Activated CD8-positive, alpha-beta T cell treated with anti-CD3 and anti-CD28 coated beads, Interleukin-2, amount 10 ng/mL, durations not matched to agents 7 days and 5 days (primary cell): ENCODE results near the gene TJP3. TPM values are rescaled to one million over a fixed set of nuclear protein-coding genes. Genes with fewer than 3 reads are reported as not detected.

Source experiments
- ATAC-seq: fragments of 150-1000 bp; cut with Tn5 transposase; one replicate; pipeline ENCODE4 v1.10.0; 2021; ENCODE audit warnings: moderate library complexity
- CTCF ChIA-PET: fragments of 350-600 bp; sonication (Branson Sonifier 250); formaldehyde crosslinking; loops from one replicate; lab custom pipeline; 2021; ENCODE audit warnings: antibody characterized with exemption; lab: Charles Lee
- POLR2A ChIA-PET: fragments of 350-600 bp; sonication (Branson Sonifier 250); formaldehyde crosslinking; loops from one replicate; lab custom pipeline; 2021; ENCODE audit warnings: antibody characterized with exemption; lab: Charles Lee
- DNase-seq: peaks from one replicate; pipeline ENCODE4 v3.0.0-alpha.2; 2020
- H3K27ac Mint-ChIP-seq: one replicate; pipeline ENCODE4 v1.8.0; 2021; ENCODE audit warnings: mild to moderate bottlenecking, mixed read lengths
- H3K27me3 Mint-ChIP-seq: one replicate; pipeline ENCODE4 v1.8.0; 2021; ENCODE audit warnings: low read depth, mixed read lengths
- H3K36me3 Mint-ChIP-seq: one replicate; pipeline ENCODE4 v1.8.0; 2021; ENCODE audit warnings: low read depth, mixed read lengths
- H3K4me1 Mint-ChIP-seq: one replicate; pipeline ENCODE4 v1.8.0; 2021; ENCODE audit warnings: low read depth, mixed read lengths
- H3K4me3 Mint-ChIP-seq: one replicate; pipeline ENCODE4 v1.8.0; 2021; ENCODE audit warnings: mild to moderate bottlenecking, mixed read lengths
- H3K9me3 Mint-ChIP-seq: one replicate; pipeline ENCODE4 v1.8.0; 2022; ENCODE audit warnings: mixed read lengths; ENCODE audit not compliant: insufficient read depth
- total RNA-seq, 2 experiments: library from RNA; stranded (reverse); gene quantifications; one replicate each; pipeline ENCODE4 v1.2.3, GENCODE V29; 2021

TJP3 gene, protein sequence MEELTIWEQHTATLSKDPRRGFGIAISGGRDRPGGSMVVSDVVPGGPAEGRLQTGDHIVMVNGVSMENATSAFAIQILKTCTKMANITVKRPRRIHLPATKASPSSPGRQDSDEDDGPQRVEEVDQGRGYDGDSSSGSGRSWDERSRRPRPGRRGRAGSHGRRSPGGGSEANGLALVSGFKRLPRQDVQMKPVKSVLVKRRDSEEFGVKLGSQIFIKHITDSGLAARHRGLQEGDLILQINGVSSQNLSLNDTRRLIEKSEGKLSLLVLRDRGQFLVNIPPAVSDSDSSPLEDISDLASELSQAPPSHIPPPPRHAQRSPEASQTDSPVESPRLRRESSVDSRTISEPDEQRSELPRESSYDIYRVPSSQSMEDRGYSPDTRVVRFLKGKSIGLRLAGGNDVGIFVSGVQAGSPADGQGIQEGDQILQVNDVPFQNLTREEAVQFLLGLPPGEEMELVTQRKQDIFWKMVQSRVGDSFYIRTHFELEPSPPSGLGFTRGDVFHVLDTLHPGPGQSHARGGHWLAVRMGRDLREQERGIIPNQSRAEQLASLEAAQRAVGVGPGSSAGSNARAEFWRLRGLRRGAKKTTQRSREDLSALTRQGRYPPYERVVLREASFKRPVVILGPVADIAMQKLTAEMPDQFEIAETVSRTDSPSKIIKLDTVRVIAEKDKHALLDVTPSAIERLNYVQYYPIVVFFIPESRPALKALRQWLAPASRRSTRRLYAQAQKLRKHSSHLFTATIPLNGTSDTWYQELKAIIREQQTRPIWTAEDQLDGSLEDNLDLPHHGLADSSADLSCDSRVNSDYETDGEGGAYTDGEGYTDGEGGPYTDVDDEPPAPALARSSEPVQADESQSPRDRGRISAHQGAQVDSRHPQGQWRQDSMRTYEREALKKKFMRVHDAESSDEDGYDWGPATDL
- 1 to 10 TPM; 1.3 TPM for total RNA-seq

- ATAC-seq (no peak), DNase-seq (no peak)
- ChIA-PET CTCF (interaction anchor here (1.1 to 1.6 kb wide), 2 partner anchors 43 to 113 kb away, joined by 4 read pairs; no protein-coding TSS in a partner anchor), POLR2A (no interaction called here)
- Mint-ChIP-seq H3K4me1 (peaks cover 3% of the 10 kb centered on the region), H3K4me3 (no peak within 1 kb of the TSS), H3K27me3 (no peaks in the 10 kb centered on the region), H3K27ac (no peak within 1 kb of the TSS), H3K9me3 (no peaks in the 10 kb centered on the region), H3K36me3 (no peaks in the 10 kb centered on the region)
Measured at GRCh38 chr19:3708207-3708931, at the start of gene TJP3. TSS of gene TJP3 (plus strand) at chr19:3708384. CDS start at chr19:3728433, 20,049 bp downstream.

DNA sequence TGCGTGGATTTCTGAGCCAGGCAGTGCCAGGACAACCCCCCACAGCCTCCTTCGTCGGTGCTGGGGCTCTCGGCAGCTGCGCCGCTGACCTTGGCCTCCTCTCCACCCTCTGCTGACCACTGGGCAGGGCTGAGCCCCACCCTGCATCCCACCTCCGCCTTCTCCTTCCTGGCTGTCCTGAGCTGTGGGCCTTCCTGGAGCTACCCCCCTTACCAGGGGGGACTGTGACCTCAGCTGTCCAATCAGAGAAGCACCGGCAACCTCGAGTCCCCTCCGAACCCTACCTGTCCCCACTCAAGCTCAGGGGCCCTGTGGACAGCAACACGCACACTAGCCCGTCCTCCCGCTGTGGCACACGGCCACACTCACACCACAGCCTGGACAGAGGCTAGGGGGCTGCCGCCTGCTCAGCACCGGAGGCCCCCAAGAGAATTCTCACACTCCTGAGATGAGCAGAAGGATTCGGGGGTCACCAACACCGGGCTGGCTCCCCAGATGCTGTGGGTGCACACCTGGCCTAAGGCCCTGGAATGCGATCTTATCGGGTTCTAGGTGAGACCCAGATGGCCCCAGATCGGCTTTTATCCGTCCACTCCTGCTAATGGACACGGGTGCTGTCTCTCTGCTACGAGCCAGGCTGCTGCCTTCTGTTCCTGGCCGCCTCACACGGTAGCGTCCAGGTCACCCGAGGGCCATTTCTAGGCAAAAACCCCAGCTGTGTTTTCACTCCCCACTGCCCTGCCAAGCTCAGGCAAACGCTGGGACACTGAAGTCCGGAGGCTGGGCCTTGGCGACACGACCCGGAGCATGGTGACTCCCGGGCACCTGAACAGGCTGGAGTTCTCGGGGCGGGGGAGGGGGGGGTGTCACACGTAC lies 49.1 kb upstream of the TJP3 start:
- Mint-ChIP-seq H3K4me1 (peaks cover under 1% of the 10 kb centered on the region), H3K9me3 (no peaks in the 10 kb centered on the region), H3K27me3 (no peaks in the 10 kb centered on the region), H3K4me3 (no peak overlapping the region), H3K36me3 (peaks cover 14% of the 10 kb centered on the region), H3K27ac (no peak overlapping the region)
- POLR2A ChIA-PET = no interaction called here
- ATAC-seq (no peak), DNase-seq (no peak)
- CTCF ChIA-PET = no interaction called here

DNA sequence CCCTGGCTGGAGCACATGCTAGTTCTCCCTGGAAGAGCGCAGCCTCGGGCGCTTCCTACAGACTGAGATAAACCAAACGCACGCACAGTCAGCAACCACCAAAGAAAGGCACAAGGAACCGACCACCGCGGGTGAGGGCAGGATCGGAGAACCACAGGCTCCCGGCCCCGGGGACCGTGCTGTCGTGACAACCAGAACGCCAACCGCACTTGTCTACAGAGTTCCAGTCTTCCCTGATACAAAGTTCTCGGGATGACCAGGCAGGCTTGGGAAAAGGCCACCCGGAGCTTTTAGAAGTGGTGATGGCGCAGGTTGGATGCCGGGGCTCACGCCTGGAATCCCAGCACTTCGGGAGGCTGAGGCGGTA lies 48.5 kb upstream of the TJP3 start:
- H3K27ac Mint-ChIP-seq = no peak overlapping the region
- CTCF ChIA-PET = no interaction called here
- no peak for ATAC-seq

GRCh38 chr19:3660493-3661219 lies 47.5 kb upstream of the TJP3 start:
- ATAC-seq (no peak), DNase-seq (no peak)
- no peaks in the 10 kb centered on the region for H3K4me1 Mint-ChIP-seq
- peaks cover 14% of the 10 kb centered on the region for H3K36me3 Mint-ChIP-seq
- no peak overlapping the region for H3K27ac Mint-ChIP-seq
- ChIA-PET POLR2A (no interaction called here), CTCF (interaction anchor here (0.9 kb wide), 1 partner anchor 32 kb away, joined by 3 read pairs; no protein-coding TSS in a partner anchor)
- no peaks in the 10 kb centered on the region for H3K27me3 Mint-ChIP-seq
- H3K4me3 Mint-ChIP-seq = no peak overlapping the region
- H3K9me3 Mint-ChIP-seq = no peaks in the 10 kb centered on the region

More for the DNA sequence above, 48.5 kb upstream of the TJP3 start:
- H3K4me3 Mint-ChIP-seq = no peak overlapping the region
- peaks cover 14% of the 10 kb centered on the region for H3K36me3 Mint-ChIP-seq
- POLR2A ChIA-PET = no interaction called here
- no peaks in the 10 kb centered on the region for H3K9me3 Mint-ChIP-seq
- H3K4me1 Mint-ChIP-seq = no peaks in the 10 kb centered on the region
- no peaks in the 10 kb centered on the region for H3K27me3 Mint-ChIP-seq
- DNase-seq = no peak

DNA sequence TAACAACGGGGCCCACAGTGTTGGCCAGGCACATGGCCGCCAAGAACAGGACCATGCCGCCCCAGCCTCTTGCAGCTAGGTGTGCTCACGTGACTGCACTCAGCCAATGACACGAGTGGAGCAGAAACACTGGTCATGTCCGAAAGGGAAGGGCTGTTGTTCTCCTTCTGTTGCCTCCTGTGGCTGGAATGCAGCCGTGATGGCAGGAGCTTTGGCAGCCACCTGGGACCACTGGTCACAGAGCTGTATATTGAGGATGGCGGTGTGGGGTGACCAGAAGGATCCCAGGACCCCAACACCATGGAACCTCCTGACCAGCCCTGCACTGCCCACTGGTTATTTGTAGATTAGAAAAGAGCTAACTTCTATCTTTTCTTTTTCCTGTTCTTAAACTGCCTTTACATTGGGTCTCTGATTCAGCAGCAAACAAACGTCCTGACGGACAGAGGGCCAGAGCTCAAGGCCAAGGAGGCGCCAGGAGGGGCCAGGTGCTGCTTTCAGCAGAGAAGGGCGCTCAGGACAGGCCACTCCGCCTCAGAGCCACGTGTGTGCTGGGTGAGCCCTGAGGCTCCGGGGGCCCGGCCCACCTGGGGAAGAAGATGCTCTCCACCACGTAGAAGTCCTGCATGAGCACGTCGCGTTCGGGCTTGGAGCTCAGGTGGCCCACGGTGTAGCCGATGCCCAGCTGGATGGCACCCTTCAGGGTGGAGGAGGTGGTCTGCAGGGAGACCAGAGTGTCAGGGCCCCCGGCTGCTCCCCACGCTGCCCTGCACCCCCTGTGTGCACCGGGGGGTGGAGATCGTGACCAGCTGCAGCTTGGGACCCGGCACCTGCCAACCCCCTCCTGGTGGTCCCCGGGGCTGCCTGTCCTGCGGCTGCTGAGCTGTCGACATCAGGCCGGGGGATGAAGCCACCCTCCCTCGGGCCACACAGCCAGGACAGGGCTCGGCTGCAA lies 46.6 kb upstream of the TJP3 start:
- DNase-seq (no peak), ATAC-seq (no peak)
- Mint-ChIP-seq H3K27me3 (no peaks in the 10 kb centered on the region), H3K27ac (no peak overlapping the region), H3K36me3 (peaks cover 14% of the 10 kb centered on the region), H3K4me1 (no peaks in the 10 kb centered on the region), H3K4me3 (no peak overlapping the region), H3K9me3 (no peaks in the 10 kb centered on the region)
- ChIA-PET CTCF (interaction anchor here (0.9 kb wide), 1 partner anchor 31 kb away, joined by 3 read pairs; no protein-coding TSS in a partner anchor), POLR2A (interaction anchor here (0.5 kb wide), 1 partner anchor 16 kb away, joined by 4 read pairs; no protein-coding TSS in a partner anchor)

DNA sequence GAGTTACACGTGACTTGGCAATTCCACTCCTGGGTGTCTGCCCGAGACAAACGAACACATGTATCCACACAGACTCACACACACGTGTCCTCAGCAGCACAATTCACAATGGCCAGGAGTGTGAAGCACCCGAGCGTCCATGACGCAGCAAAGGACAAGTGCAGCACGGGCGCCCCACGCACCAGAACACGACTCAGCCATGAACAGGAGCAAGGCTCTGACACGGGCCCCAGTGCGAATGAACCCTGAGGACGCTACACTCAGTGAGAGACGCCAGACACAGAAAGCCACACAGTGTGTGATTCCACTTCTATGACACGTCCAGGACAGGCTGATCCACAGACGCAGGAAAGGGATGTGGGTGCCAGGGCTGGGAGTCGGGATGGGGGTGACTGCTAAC lies 44.3 kb upstream of the TJP3 start:
- Mint-ChIP-seq H3K4me3 (no peak overlapping the region), H3K9me3 (no peaks in the 10 kb centered on the region), H3K36me3 (peaks cover 8% of the 10 kb centered on the region), H3K27me3 (no peaks in the 10 kb centered on the region), H3K27ac (no peak overlapping the region), H3K4me1 (peaks cover 2% of the 10 kb centered on the region)
- CTCF ChIA-PET = no interaction called here
- POLR2A ChIA-PET = no interaction called here
- no peak for DNase-seq
- no peak for ATAC-seq

- CTCF ChIA-PET = interaction anchor here (0.6 to 1.0 kb wide), 2 partner anchors 43 to 906 kb away, joined by 3 to 4 read pairs; partner anchors contain the start of gene TJP3
- POLR2A ChIA-PET = no interaction called here
- Mint-ChIP-seq H3K27ac (no peak overlapping the region), H3K36me3 (peaks cover 6% of the 10 kb centered on the region), H3K27me3 (no peaks in the 10 kb centered on the region), H3K9me3 (no peaks in the 10 kb centered on the region), H3K4me1 (peaks cover 8% of the 10 kb centered on the region), H3K4me3 (no peak overlapping the region)
- ATAC-seq (no peak), DNase-seq (no peak)
Measured at GRCh38 chr19:3664879-3665642, 43.1 kb upstream of the TJP3 start.

GRCh38 chr19:3665681-3666544 lies 42.3 kb upstream of the TJP3 start:
- DNase-seq (peak; percentile 80), ATAC-seq (peak; percentile 84)
- H3K4me3 Mint-ChIP-seq = no peak overlapping the region
- CTCF ChIA-PET = interaction anchor here (0.6 to 1.8 kb wide), 12 partner anchors 11 to 785 kb away, joined by 3 to 15 read pairs (median 4); partner anchors contain the start of genes PIP5K1C and TJP3
- H3K4me1 Mint-ChIP-seq = peaks cover 14% of the 10 kb centered on the region
- H3K27me3 Mint-ChIP-seq = no peaks in the 10 kb centered on the region
- H3K9me3 Mint-ChIP-seq = no peaks in the 10 kb centered on the region
- POLR2A ChIA-PET = no interaction called here
- no peak overlapping the region for H3K27ac Mint-ChIP-seq
- H3K36me3 Mint-ChIP-seq = peaks cover 4% of the 10 kb centered on the region
